Calu3 (cell line): ENCODE data around the gene FAM167B. TPM values are rescaled to one million over a fixed set of nuclear protein-coding genes. Genes with fewer than 3 reads are reported as not detected.
"Not testable (repeated sequence)": the region's sequence is repeated elsewhere in the genome, so short reads cannot be mapped to it uniquely, and the experiment has no call there.

ENCODE experiments used
- BruUV-seq: library from RNA; stranded (reverse); fragments of 400-500 nt; replicated peaks from 2 replicates; lab custom pipeline; 2021; lab: Mats Ljungman, UMichigan
- CTCF ChIA-PET: fragments of 300-600 bp; sonication (Branson Sonifier 250); formaldehyde crosslinking; loops from one replicate; lab custom pipeline; 2022; ENCODE audit warnings: antibody characterized with exemption; lab: Charles Lee
- DNase-seq: peaks from one replicate; pipeline ENCODE4 v3.0.0; 2022
- H3K27ac Mint-ChIP-seq: one replicate; pipeline ENCODE4 v1.8.0; 2022; ENCODE audit warnings: mixed read lengths; ENCODE audit not compliant: unreplicated experiment
- H3K27me3 Mint-ChIP-seq: one replicate; pipeline ENCODE4 v1.8.0; 2022; ENCODE audit warnings: mixed read lengths; ENCODE audit not compliant: unreplicated experiment
- H3K36me3 Mint-ChIP-seq: one replicate; pipeline ENCODE4 v1.8.0; 2022; ENCODE audit warnings: mild to moderate bottlenecking, moderate library complexity, mixed read lengths; ENCODE audit not compliant: insufficient read depth, unreplicated experiment
- H3K4me1 Mint-ChIP-seq: one replicate; pipeline ENCODE4 v1.8.0; 2022; ENCODE audit warnings: mild to moderate bottlenecking, low read depth, mixed read lengths; ENCODE audit not compliant: unreplicated experiment
- H3K4me3 Mint-ChIP-seq: one replicate; pipeline ENCODE4 v1.8.0; 2022; ENCODE audit warnings: mild to moderate bottlenecking, low read depth, moderate library complexity, mixed read lengths; ENCODE audit not compliant: unreplicated experiment
- H3K9me3 Mint-ChIP-seq: one replicate; pipeline ENCODE4 v1.8.0; 2022; ENCODE audit warnings: low read depth, mixed read lengths; ENCODE audit not compliant: unreplicated experiment
- CTCF ChIP-seq: fragments of 200-600 bp; IDR thresholded peaks from one replicate; pipeline ENCODE4 v1.8.0; 2022; ENCODE audit warnings: antibody characterized with exemption; ENCODE audit not compliant: unreplicated experiment
- intact Hi-C: fragments of 100-400 bp; cut with micrococcal nuclease; formaldehyde crosslinking; loops from one replicate; pipeline ENCODE4 v1.10.0; 2022; ENCODE audit not compliant: unreplicated experiment
- total RNA-seq: library from RNA; stranded (reverse); gene quantifications from 2 replicates; pipeline ENCODE4 v1.2.3, GENCODE V29; 2022

Gene FAM167B
- total RNA-seq, 1 experiment from 2014 or later, result 1.8 TPM

GRCh38 chr1:32291145-32291707, 44.2 kb downstream of the FAM167B start:
- no peak for TF ChIP-seq CTCF
- intact Hi-C loops, result loop anchor here (10.0 kb wide), 1 partner anchor 46 kb away; the partner anchor contains the start of gene FAM167B
- peaks cover 15% of the 10 kb centered on the region for H3K4me1 Mint-ChIP-seq
- BruUV-seq, result TSS peak; percentile 99
- peaks cover 47% of the 10 kb centered on the region for H3K36me3 Mint-ChIP-seq
- CTCF ChIA-PET, result interaction anchor here (0.7 to 1.6 kb wide), 7 partner anchors 13 to 739 kb away, joined by 4 to 7 read pairs (median 5); no protein-coding TSS in a partner anchor
- peak overlapping the region; percentile 97 for H3K4me3 Mint-ChIP-seq
- no peak for DNase-seq
- H3K27ac Mint-ChIP-seq, result peak overlapping the region; percentile 91
- no peaks in the 10 kb centered on the region for H3K27me3 Mint-ChIP-seq
- H3K9me3 Mint-ChIP-seq, result no peaks in the 10 kb centered on the region

GRCh38 chr1:32291708-32292538, 44.9 kb downstream of the FAM167B start, which contains the start of gene HDAC1:
HDAC1 (plus strand) TSS chr1:32292083; CDS start chr1:32292170, 87 bp downstream.
- Mint-ChIP-seq H3K36me3 (peaks cover 42% of the 10 kb centered on the region), H3K27me3 (no peaks in the 10 kb centered on the region), H3K9me3 (no peaks in the 10 kb centered on the region), H3K27ac (peak within 1 kb of the TSS; percentile 91), H3K4me3 (peak within 1 kb of the TSS; percentile 97), H3K4me1 (peaks cover 22% of the 10 kb centered on the region)
- CTCF ChIA-PET, result interaction anchor here (0.7 to 1.6 kb wide), 6 partner anchors 24 to 739 kb away, joined by 4 to 7 read pairs (median 5); no protein-coding TSS in a partner anchor
- no TSS peak for BruUV-seq
- peak; percentile 98 for DNase-seq
- no peak for TF ChIP-seq CTCF
- intact Hi-C loops, result loop anchor here (10.0 kb wide), 1 partner anchor 47 kb away; the partner anchor contains the start of gene FAM167B

- CTCF ChIA-PET, H3K9me3 Mint-ChIP-seq, H3K27me3 Mint-ChIP-seq, DNase-seq, BruUV-seq, H3K4me3 Mint-ChIP-seq, H3K27ac Mint-ChIP-seq: not testable (repeated sequence)
- peaks cover 16% of the 10 kb centered on the region for H3K4me1 Mint-ChIP-seq
- H3K36me3 Mint-ChIP-seq, result peaks cover 38% of the 10 kb centered on the region
- intact Hi-C loops, result loop anchor here (10.0 kb wide), 1 partner anchor 53 kb away; the partner anchor contains the start of gene FAM167B
Measured at GRCh38 chr1:32298211-32298610, 51.2 kb downstream of the FAM167B start.

Other genes with a start within 250 kb of the FAM167B start
- gene KHDRBS1, start 233.4 kb upstream of the FAM167B start, total RNA-seq, result 158 and 159 TPM in 2 replicates
- 18.9 and 19.5 TPM in 2 replicates for gene TMEM39B, start 174.3 kb upstream of the FAM167B start, total RNA-seq
- gene KPNA6, start 139.2 kb upstream of the FAM167B start, total RNA-seq, result 84.3 and 84.4 TPM in 2 replicates
- 58.4 and 62.4 TPM in 2 replicates for gene TXLNA, start 67.5 kb upstream of the FAM167B start, total RNA-seq
- gene CCDC28B, start 46.6 kb upstream of the FAM167B start, total RNA-seq, result 7.1 and 8.2 TPM in 2 replicates
- 6.6 and 7.6 TPM in 2 replicates for gene IQCC, start 41.6 kb upstream of the FAM167B start, total RNA-seq
- not detected in 2 replicates for gene DCDC2B, start 38.1 kb upstream of the FAM167B start, total RNA-seq
- gene TMEM234, start 24.9 kb upstream of the FAM167B start, total RNA-seq, result 31.6 and 35.5 TPM in 2 replicates
- gene EIF3I, start 24.8 kb upstream of the FAM167B start, total RNA-seq, result 178 and 186 TPM in 2 replicates
- gene LCK, start 4.0 kb downstream of the FAM167B start, total RNA-seq, result 0.66 and 0.88 TPM in 2 replicates
- gene HDAC1, start 44.9 kb downstream of the FAM167B start, total RNA-seq, result 186 and 197 TPM in 2 replicates
- gene MARCKSL1, start 89.0 kb downstream of the FAM167B start, total RNA-seq, result 169 and 193 TPM in 2 replicates
- gene FAM229A, start 115.3 kb downstream of the FAM167B start, total RNA-seq, result 7.3 and 7.5 TPM in 2 replicates
- 1.8 and 5.1 TPM in 2 replicates for gene TSSK3, start 115.3 kb downstream of the FAM167B start, total RNA-seq
- 48.5 and 49.4 TPM in 2 replicates for gene BSDC1, start 147.2 kb downstream of the FAM167B start, total RNA-seq
- 0.32 and 0.35 TPM in 2 replicates for gene ZBTB8B, start 217.8 kb downstream of the FAM167B start, total RNA-seq